Measurements from ENCODE around the gene CXCL14. TPM values are rescaled to one million over a fixed set of nuclear protein-coding genes. Genes with fewer than 3 reads are reported as not detected.

CXCL14 gene
- total RNA-seq, 1 donor from 2014 or later, result not detected

DNA sequence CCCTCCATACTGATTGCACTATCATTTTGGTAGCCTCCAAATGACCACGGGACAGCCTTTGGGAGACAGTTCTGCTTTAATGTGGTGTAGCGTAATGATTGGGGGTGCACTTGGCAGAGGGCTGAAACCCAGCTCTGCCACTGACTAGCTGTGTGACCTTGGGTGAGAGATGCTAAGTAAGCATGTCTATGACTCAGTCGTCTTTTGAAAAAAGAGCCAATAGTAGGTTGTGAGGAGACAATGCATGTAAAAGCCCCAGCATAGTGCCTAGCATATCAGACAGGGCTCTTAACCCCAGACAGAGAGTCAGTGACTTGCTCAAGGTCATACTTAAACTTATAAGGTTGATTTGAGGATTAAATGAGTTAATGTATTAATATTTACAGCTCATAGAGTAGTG is 18.0 kb upstream of the CXCL14 start:
- Mint-ChIP-seq H3K4me3 (ENCODE audit: unreplicated experiment) (no peak overlapping the region), H3K27me3 (ENCODE audit: low read depth) (peaks cover 54% of the 10 kb centered on the region), H3K36me3 (ENCODE audit: low read depth) (no peaks in the 10 kb centered on the region), H3K27ac (ENCODE audit: unreplicated experiment) (no peak overlapping the region), H3K9me3 (ENCODE audit: low read depth) (peaks cover 5% of the 10 kb centered on the region), H3K4me1 (ENCODE audit: low read depth) (no peaks in the 10 kb centered on the region)
- no peak for DNase-seq (ENCODE audit: low spot score)
- TF ChIP-seq, protein P1, sequence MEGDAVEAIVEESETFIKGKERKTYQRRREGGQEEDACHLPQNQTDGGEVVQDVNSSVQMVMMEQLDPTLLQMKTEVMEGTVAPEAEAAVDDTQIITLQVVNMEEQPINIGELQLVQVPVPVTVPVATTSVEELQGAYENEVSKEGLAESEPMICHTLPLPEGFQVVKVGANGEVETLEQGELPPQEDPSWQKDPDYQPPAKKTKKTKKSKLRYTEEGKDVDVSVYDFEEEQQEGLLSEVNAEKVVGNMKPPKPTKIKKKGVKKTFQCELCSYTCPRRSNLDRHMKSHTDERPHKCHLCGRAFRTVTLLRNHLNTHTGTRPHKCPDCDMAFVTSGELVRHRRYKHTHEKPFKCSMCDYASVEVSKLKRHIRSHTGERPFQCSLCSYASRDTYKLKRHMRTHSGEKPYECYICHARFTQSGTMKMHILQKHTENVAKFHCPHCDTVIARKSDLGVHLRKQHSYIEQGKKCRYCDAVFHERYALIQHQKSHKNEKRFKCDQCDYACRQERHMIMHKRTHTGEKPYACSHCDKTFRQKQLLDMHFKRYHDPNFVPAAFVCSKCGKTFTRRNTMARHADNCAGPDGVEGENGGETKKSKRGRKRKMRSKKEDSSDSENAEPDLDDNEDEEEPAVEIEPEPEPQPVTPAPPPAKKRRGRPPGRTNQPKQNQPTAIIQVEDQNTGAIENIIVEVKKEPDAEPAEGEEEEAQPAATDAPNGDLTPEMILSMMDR (IDR thresholded peaks at IDR 0.05), result no peak

DNA sequence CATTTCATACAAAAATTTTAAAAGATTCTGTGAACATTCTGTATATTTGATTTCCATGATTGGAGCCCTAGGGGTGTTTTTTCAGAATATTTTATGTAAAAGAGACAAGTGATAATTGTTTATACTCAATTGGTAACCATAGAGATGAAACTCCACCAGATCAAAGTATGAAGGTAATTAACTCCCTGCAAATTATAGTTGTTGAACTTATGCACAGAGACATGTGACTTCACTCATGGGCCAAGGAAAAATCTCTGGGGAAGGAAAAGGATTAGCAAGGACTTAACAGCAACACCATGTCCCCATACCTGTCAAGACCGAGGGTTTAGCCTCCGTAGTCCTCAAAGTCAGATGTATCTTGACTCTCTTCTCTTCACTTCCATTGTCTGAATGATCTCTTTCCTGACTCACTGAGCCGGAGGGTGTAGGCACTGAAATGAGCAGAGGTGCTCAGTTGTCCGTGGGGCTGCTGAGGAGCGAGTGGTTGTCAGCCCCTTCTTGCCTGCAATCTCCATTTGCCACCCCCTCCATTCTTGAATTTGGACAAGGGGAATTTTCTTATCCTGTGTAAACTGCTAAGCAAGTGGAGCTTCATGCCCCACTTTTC is 17.5 kb upstream of the CXCL14 start:
- Mint-ChIP-seq H3K4me1 (ENCODE audit: low read depth) (no peaks in the 10 kb centered on the region), H3K9me3 (ENCODE audit: low read depth) (peaks cover 5% of the 10 kb centered on the region), H3K27ac (ENCODE audit: unreplicated experiment) (no peak overlapping the region), H3K27me3 (ENCODE audit: low read depth) (peaks cover 56% of the 10 kb centered on the region), H3K4me3 (ENCODE audit: unreplicated experiment) (no peak overlapping the region), H3K36me3 (ENCODE audit: low read depth) (no peaks in the 10 kb centered on the region)
- TF ChIP-seq, protein P1 (IDR thresholded peaks at IDR 0.05), result no peak
- no peak for DNase-seq (ENCODE audit: low spot score)

DNA sequence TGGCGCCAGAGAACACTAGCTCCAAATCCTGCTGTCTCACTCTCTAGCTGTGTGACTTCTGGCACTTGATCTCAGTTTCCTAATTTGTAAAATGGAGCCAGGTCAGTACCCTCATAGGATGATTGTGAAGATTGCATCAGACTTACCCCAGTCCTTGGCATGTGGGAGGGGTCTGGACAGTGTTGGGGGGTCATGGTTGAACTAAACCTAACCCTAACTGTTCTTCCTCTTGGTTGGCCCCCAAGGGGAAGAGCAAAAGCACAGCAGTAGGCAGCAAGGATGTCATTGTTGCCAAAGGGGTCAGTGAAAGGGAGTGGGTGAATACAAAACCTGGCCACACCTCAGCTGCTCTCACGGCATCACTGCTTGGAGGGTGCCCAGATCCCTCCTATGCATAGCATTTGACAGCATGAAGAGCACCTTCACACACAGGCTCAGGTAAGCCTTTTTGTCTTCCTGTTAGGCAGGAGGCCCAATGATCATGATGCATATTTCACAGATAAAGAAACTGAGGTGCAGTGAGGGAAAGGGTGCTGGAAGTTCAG is 15.7 kb upstream of the CXCL14 start:
- no peaks in the 10 kb centered on the region for H3K36me3 Mint-ChIP-seq (ENCODE audit: low read depth)
- no peaks in the 10 kb centered on the region for H3K4me1 Mint-ChIP-seq (ENCODE audit: low read depth)
- H3K27ac Mint-ChIP-seq (ENCODE audit: unreplicated experiment), result no peak overlapping the region
- H3K4me3 Mint-ChIP-seq (ENCODE audit: unreplicated experiment), result no peak overlapping the region
- no peak for DNase-seq (ENCODE audit: low spot score)
- TF ChIP-seq, protein P1 (IDR thresholded peaks at IDR 0.05), result no peak
- peaks cover 5% of the 10 kb centered on the region for H3K9me3 Mint-ChIP-seq (ENCODE audit: low read depth)
- H3K27me3 Mint-ChIP-seq (ENCODE audit: low read depth), result peaks cover 52% of the 10 kb centered on the region

DNA sequence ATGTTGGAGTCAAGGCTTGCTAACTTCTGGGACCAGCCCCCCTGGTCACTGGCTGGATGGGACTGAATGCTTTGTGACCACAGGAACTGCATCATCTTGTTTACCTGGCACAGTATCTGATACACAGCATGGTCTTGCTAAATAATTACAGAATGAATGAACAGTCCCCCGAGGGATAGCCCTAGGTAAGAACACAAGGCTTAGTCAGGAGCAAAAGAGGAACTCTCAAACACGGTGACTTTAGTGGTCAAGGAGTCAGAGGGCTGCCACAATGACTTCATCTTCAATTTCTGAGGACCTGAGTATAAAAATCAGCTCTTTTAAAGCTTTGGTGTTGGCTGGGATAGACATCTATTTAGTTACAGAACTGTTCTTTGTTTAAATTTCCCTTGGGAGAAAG is 15.1 kb upstream of the CXCL14 start:
- no peaks in the 10 kb centered on the region for H3K36me3 Mint-ChIP-seq (ENCODE audit: low read depth)
- DNase-seq (ENCODE audit: low spot score), result no peak
- TF ChIP-seq, protein P1 (IDR thresholded peaks at IDR 0.05), result no peak
- peaks cover 5% of the 10 kb centered on the region for H3K9me3 Mint-ChIP-seq (ENCODE audit: low read depth)
- H3K27me3 Mint-ChIP-seq (ENCODE audit: low read depth), result peaks cover 53% of the 10 kb centered on the region
- H3K4me1 Mint-ChIP-seq (ENCODE audit: low read depth), result no peaks in the 10 kb centered on the region
- no peak overlapping the region for H3K27ac Mint-ChIP-seq (ENCODE audit: unreplicated experiment)
- no peak overlapping the region for H3K4me3 Mint-ChIP-seq (ENCODE audit: unreplicated experiment)

DNA sequence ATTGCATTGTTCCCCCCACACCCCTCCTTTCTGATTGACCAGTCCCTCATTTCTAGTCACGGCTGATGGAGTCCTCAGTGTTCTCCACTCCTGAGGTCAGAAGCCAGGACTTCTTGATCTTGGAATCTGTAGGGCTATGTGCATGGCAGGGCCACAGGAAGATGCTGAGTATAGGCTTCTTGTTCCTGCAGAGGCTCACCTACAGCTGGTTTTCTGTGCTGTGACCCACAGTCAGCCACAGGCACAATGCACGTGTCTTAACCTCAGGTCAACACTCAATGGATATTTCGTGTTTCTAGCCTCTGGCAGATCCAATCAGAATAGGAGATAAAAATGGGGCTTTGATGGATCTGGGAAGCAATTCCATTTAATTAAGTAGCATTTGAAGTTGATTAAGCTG is 14.3 kb upstream of the CXCL14 start:
- Mint-ChIP-seq H3K27me3 (ENCODE audit: low read depth) (peaks cover 50% of the 10 kb centered on the region), H3K36me3 (ENCODE audit: low read depth) (no peaks in the 10 kb centered on the region), H3K4me3 (ENCODE audit: unreplicated experiment) (no peak overlapping the region), H3K27ac (ENCODE audit: unreplicated experiment) (no peak overlapping the region), H3K4me1 (ENCODE audit: low read depth) (no peaks in the 10 kb centered on the region), H3K9me3 (ENCODE audit: low read depth) (peaks cover 5% of the 10 kb centered on the region)
- TF ChIP-seq, protein P1 (IDR thresholded peaks at IDR 0.05), result no peak
- DNase-seq (ENCODE audit: low spot score), result no peak

All from chondrocyte (in vitro differentiated cells).